ENCODE results near the gene ASPDH. TPM values are rescaled to one million over a fixed set of nuclear protein-coding genes. Genes with fewer than 3 reads are reported as not detected.

Gene ASPDH
- total RNA-seq, 1 experiment from 2014 or later, result not detected

- peak; percentile 22 for DNase-seq (ENCODE audit: low read depth)
These were observed 17.3 kb downstream of the ASPDH start for GRCh38 chr19:50496189-50497021.

DNA sequence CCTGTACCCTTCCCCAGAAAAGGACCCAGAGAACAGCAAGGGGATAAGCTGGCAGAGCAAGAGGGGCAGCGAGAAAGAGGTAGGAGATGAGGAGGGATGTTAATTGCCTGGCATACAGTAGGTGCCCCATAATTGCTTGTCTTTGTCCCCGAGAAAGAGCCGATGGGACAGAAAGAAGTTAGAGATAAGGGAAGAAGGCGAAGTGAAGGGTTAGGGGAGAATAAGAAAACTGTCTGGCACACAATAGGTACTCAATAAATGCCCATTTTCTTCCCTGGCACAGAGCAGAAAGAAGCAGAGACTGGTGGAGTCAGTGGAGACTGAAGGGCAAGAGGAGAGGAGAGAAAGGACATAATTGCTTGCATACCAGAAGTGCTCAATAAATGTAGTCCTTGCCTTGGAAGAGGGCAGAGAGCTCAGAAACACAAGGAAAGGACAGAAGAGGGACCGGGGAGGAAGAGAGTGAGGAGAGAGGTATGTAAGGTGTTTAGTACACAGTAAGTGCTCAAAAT is 18.6 kb downstream of the ASPDH start:
- DNase-seq (ENCODE audit: low read depth), result no peak

GRCh38 chr19:50494186-50495019 is 19.3 kb downstream of the ASPDH start:
- DNase-seq (ENCODE audit: low read depth), result no peak

- no peak for DNase-seq (ENCODE audit: low read depth)
These were observed 20.5 kb downstream of the ASPDH start for GRCh38 chr19:50493171-50493570.

- no peak for DNase-seq (ENCODE audit: low read depth)
These were observed 21.2 kb downstream of the ASPDH start for GRCh38 chr19:50492303-50493052.

GRCh38 chr19:50490991-50491472 is 22.7 kb downstream of the ASPDH start:
- DNase-seq (ENCODE audit: low read depth), result no peak

- DNase-seq (ENCODE audit: low read depth), result no peak
These were observed 23.3 kb downstream of the ASPDH start for GRCh38 chr19:50490411-50490811.

GRCh38 chr19:50489461-50490011 is 24.2 kb downstream of the ASPDH start:
- DNase-seq (ENCODE audit: low read depth), result no peak

DNA sequence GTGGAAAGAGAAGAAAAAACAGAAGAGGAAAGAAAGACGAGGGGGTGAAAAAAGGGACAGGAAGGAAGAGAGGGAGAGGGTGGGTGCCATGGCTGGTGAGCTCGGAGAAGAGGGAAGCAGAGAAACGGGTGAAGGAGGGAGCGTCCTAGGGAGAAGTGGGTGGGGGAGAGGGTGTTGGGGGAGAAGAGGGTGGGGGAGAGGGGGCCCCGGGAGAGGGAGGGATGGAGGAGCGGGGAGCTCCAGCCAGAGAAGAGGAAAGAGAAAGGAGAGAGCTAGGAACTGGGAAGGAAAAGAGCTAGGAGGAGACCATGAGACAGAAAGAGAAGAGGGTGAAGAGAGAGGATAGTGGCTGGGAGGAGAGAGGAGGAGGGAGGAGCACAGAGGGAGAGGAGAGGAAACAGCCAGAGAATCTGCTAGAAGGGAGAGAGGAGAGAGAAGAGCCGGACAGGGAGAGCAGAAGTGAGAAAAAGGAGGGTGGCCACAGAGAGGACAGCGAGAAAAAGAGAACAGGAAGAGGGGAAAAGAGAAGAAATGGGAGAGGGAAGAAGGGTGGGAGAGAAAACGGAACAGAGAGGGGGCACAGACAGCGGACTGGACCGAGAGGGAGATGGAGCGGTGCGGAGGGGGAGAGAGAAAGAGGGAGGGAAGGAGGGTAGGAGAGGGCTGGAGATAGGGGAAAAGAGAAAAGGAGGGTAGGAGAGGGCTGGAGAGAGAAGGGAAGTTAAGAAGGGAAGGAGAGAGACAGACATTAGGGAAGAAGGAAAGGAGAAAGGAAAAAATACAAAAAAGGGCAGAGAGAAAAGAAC is 25.1 kb downstream of the ASPDH start:
- no peak for DNase-seq (ENCODE audit: low read depth)

DNA sequence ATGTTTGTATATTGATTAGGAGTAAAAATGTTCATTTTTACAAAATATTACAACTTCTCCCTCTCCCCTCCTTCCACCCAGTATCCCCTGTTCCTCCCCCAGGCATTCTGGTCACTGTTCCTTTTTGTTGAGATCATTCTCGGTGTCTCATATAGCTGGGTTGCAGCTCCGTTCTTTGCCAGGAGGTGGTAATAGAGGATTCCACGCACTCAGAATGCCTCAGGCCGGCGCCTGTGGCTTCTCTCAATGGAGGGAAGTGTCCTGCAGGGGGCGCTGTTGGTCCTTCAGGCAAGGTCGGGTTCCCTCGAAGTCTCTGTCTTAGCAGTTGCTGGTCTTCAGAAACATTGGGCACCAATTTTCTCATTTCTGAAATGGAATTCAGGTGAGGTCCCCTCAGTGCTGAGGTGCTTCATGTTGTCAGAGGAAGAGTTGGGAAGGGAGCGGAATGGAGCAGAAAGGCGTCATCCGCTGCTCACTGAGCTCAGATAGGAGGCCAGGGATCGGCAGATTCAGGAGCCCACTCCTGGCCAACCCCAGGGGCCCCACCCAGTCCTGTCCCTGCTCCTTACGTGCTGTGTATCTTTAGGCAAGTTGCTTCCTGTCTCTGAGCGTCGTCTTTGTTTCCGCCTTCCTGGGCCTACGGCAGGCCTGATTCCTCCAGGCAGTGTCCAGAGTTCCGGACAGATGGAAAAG is 26.7 kb downstream of the ASPDH start:
- DNase-seq (ENCODE audit: low read depth), result peak; percentile 25

DNA sequence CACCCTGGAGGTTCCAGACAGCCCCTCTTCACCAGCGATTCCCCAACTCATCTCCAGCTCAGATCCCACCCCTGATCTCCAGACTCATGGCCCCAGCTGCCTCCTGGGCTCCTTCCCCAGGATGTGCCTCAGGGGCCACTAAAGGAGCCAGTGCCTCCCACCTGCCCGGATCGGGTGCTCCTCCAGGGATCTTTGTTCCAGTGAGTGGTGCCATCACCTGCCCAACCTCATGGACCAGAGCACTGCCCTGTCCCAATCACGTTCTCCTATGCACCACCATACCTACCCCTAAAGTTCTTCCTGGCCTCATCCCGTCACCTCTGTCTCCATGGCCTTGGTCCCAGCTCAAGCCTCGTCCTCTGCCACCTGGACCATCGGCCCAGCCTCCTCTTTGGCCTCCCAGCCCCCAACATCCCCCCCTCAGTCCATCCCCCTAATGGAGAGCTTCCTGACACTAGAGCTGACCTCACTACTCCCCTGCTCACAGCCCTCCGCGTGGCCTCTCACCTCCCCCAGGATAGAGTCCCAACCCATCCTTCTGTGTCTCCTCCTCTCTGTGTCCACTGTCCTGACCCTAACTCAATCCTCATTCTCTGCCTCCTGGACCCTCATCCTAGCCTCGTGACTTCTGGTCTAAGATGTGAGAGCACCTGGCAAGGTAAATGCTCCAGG is 28.3 kb downstream of the ASPDH start:
- no peak for DNase-seq (ENCODE audit: low read depth)

DNA sequence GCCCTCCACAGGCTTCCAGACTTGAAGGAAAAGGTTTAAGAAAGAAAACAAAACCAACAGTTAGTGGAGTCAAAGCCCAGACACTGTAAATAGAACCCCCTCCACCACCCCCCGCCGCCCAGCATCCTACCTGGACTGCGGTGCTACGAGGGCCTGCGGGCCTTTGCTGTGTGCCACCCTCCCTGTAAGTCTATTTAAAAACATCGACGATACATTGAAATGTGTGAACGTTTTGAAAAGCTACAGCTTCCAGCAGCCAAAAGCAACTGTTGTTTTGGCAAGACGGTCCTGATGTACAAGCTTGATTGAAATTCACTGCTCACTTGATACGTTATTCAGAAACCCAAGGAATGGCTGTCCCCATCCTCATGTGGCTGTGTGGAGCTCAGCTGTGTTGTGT is 30.8 kb downstream of the ASPDH start:
- DNase-seq (ENCODE audit: low read depth), result no peak

DNA sequence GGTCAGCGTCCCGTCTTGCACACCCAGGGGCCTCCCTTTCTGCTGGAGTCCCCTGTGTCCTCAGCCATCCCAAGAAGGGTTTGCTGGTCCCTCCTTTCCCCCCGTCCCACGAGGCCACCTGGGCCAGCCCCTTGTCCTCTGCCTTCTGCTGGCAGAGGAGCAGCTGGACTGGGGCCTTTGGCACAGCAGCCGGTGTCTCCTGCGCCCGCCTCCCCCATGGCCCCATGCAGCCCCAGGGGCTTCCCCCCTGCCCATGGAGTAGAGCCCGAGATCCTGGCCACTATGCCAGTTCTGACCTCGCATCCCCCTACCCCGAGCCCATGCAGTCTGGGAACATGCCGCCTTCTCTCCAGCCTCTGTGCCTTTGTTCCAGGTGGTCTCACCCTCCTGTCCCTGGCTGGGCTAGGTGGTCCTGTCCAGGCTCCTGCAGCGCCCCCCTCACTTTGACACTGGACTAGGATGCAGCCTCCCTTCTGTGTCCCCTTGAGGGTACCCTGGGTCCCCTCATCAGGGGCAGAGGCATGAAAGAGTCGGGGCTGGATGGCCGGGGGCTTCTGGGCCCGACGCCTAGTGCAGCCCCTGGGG is 31.4 kb downstream of the ASPDH start:
- DNase-seq (ENCODE audit: low read depth), result no peak

- DNase-seq (ENCODE audit: low read depth), result no peak
These were observed 32.2 kb downstream of the ASPDH start for GRCh38 chr19:50481351-50482149.

DNA sequence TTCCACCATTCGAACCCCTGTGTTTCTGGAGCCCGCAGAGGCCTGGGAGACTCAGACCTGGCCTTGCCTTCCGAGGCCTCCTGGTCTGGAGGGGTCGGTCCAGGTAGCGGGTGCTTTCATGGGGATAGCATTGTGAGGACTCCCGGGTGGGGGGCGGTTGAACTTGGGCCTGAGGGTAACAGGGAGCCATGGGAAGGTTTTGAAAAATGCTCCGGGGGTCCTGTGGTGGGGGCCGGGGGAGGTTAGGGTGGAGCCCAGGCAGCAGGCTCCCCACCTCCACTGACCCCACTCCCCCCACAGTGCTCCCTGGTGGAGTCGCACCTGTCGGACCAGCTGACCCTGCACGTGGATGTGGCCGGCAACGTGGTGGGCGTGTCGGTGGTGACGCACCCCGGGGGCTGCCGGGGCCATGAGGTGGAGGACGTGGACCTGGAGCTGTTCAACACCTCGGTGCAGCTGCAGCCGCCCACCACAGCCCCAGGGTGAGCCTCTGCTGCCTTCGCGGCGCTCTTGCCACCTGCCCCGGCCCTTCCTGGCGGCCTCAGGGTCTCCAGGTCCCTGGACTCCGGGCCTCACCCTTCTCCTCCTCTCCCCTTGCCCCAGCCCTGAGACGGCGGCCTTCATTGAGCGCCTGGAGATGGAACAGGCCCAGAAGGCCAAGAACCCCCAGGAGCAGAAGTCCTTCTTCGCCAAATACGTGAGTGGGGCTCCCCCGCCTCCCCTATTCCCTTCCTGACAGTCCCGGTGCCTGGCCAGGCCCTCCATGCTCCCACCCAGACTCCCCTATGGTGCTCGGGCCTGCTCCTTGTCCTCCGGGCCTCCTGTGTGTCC is 33.2 kb downstream of the ASPDH start:
- DNase-seq (ENCODE audit: low read depth), result no peak

- no peak for DNase-seq (ENCODE audit: low read depth)
These were observed 33.9 kb downstream of the ASPDH start for GRCh38 chr19:50479761-50480251.

All from M059J (cell line).